ENCODE results near the gene RAD9A. TPM values are rescaled to one million over a fixed set of nuclear protein-coding genes. Genes with fewer than 3 reads are reported as not detected.

Gene RAD9A
- total and polyA plus RNA-seq, 9 of the 15 experiments (the other 6 are each of a cell fraction or from before 2014, with no cell fraction given) = 1.4 to 41.2 (median 16.1) TPM

DNA sequence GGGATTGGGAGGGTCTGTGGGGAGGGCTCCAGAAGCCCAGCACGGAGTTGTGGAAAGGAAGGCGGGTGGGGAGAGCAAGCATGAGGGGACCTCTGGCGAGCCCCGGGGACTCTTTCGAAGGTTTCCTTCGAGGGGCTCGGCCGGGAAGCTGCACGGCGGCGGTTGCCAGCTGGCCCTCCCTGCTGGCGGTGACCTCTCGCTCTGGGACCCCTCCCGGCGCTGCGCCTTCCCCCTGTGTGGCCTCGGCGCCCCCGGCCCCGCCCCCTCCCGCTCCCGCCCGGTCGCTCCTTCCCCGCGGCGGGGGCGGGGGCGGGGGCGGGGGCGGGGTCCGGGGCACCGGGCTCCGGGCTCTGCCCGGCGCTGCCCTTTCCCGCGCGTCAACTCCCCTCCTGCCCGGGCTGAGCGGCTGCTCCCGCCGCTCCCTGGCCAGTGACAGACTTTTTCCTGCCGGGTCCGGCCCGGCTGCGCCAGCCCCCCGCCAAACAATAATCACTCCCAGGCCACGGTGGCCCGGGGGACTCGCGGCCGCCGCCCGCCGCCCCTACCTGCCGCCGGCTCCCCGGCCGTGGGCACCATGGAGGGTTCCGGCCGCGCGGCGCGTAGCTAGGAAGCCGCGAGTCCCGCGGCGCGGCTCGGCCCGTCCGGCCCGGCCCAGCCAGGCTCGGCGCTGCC is 19.3 kb upstream of the RAD9A start (continued):
- TF ChIP-seq NR2C1 (IDR thresholded peaks at IDR 0.05) (no peak), NR2C1 (tag; IDR thresholded peaks at IDR 0.05) (no peak), RB1 (IDR thresholded peaks at IDR 0.05; ENCODE audit: low read depth) (peak; percentile 30; the same call in 1 of the 2 replicates), XRCC3 (IDR thresholded peaks at IDR 0.05) (no peak), RBM22 (IDR thresholded peaks at IDR 0.05; ENCODE audit: low read depth, low read length, poor library complexity, severe bottlenecking) (no peak), ZNF212 (CRISPR knock-in tag; IDR thresholded peaks at IDR 0.05) (no peak), HDGF (IDR thresholded peaks at IDR 0.05) (no peak), EHMT2 (IDR thresholded peaks at IDR 0.05) (no peak)
- TF ChIP-seq, protein P1, sequence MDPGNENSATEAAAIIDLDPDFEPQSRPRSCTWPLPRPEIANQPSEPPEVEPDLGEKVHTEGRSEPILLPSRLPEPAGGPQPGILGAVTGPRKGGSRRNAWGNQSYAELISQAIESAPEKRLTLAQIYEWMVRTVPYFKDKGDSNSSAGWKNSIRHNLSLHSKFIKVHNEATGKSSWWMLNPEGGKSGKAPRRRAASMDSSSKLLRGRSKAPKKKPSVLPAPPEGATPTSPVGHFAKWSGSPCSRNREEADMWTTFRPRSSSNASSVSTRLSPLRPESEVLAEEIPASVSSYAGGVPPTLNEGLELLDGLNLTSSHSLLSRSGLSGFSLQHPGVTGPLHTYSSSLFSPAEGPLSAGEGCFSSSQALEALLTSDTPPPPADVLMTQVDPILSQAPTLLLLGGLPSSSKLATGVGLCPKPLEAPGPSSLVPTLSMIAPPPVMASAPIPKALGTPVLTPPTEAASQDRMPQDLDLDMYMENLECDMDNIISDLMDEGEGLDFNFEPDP (CRISPR knock-in tag; IDR thresholded peaks at IDR 0.05) = no peak
- TF ChIP-seq, protein P2, sequence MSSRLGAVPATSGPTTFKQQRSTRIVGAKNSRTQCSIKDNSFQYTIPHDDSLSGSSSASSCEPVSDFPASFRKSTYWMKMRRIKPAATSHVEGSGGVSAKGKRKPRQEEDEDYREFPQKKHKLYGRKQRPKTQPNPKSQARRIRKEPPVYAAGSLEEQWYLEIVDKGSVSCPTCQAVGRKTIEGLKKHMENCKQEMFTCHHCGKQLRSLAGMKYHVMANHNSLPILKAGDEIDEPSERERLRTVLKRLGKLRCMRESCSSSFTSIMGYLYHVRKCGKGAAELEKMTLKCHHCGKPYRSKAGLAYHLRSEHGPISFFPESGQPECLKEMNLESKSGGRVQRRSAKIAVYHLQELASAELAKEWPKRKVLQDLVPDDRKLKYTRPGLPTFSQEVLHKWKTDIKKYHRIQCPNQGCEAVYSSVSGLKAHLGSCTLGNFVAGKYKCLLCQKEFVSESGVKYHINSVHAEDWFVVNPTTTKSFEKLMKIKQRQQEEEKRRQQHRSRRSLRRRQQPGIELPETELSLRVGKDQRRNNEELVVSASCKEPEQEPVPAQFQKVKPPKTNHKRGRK (tag; IDR thresholded peaks at IDR 0.05) = no peak
